Immature natural killer cell (primary cell): ENCODE data around the gene PRDX3. TPM values are rescaled to one million over a fixed set of nuclear protein-coding genes. Genes with fewer than 3 reads are reported as not detected.

Experiments
- DNase-seq, 3 donors: peaks; one replicate each; pipeline ENCODE4 v3.0.0; 2022; ENCODE audit warnings: mixed read lengths in 1 of 3
- H3K27ac Mint-ChIP-seq, 6 donors: one replicate each; pipeline ENCODE4 v1.8.0; 2020; ENCODE audit warnings: mixed read lengths in 6 of 6, mild to moderate bottlenecking in 5 of 6, inconsistent platforms in 4 of 6, moderate library complexity in 3 of 6
- H3K27me3 Mint-ChIP-seq, 3 donors: one replicate each; pipeline ENCODE4 v1.8.0; 2020 to 2021; ENCODE audit warnings: low read depth in 3 of 3, mild to moderate bottlenecking in 3 of 3, mixed read lengths in 3 of 3, moderate library complexity in 3 of 3, inconsistent platforms in 1 of 3
- H3K36me3 Mint-ChIP-seq, 3 donors: one replicate each; pipeline ENCODE4 v1.8.0; 2020; ENCODE audit warnings: mixed read lengths in 3 of 3, inconsistent platforms in 2 of 3, mild to moderate bottlenecking in 2 of 3
- H3K4me1 Mint-ChIP-seq, 2 donors: one replicate each; pipeline ENCODE4 v1.8.0; 2020; ENCODE audit warnings: inconsistent platforms in 2 of 2, mild to moderate bottlenecking in 2 of 2, mixed read lengths in 2 of 2, moderate library complexity in 1 of 2
- H3K4me3 Mint-ChIP-seq, 5 donors: one replicate each; pipeline ENCODE4 v1.8.0; 2020; ENCODE audit warnings: mild to moderate bottlenecking in 5 of 5, mixed read lengths in 5 of 5, inconsistent platforms in 3 of 5, moderate library complexity in 3 of 5
- H3K9me3 Mint-ChIP-seq, 6 donors: one replicate each; pipeline ENCODE4 v1.8.0; 2020; ENCODE audit warnings: mild to moderate bottlenecking in 6 of 6, mixed read lengths in 6 of 6, inconsistent platforms in 4 of 6, moderate library complexity in 3 of 6
- polyA plus RNA-seq, 3 donors: library from polyadenylated mRNA; unstranded; fragments of 300-500 nt; fragmentation: Illumina TruSeq; gene quantifications; one replicate each; pipeline ENCODE4 v1.2.3, GENCODE V29; 2021

PRDX3 gene
- polyA plus RNA-seq, 3 donors from 2014 or later: 61.6 to 99.8 (median 76.5) TPM

- Mint-ChIP-seq H3K27me3 (peaks cover 4 to 14% (median 4%) of the 10 kb centered on the region in 3 donors), H3K36me3 (no peaks in the 10 kb centered on the region), H3K4me1 (peaks cover 64 to 65% of the 10 kb centered on the region in 2 donors), H3K4me3 (peak overlapping the region; percentile 33 to 85 (median 75)), H3K9me3 (no peaks in the 10 kb centered on the region), H3K27ac (peak overlapping the region; percentile 89 to 97 (median 93))
- DNase-seq: no peak
Measured at GRCh38 chr10:119211176-119211575, 32.6 kb upstream of the PRDX3 start.

- peaks cover 69 to 70% of the 10 kb centered on the region in 2 donors for H3K4me1 Mint-ChIP-seq
- H3K27ac Mint-ChIP-seq: peak overlapping the region in 5 of 6 donors; percentile 7 to 94 (median 89)
- no peak for DNase-seq
- peaks cover 4 to 13% (median 4%) of the 10 kb centered on the region in 3 donors for H3K27me3 Mint-ChIP-seq
- no peaks in the 10 kb centered on the region for H3K36me3 Mint-ChIP-seq
- no peaks in the 10 kb centered on the region for H3K9me3 Mint-ChIP-seq
- peak overlapping the region in 1 of 5 donors; percentile 7 for H3K4me3 Mint-ChIP-seq
Measured at GRCh38 chr10:119210633-119211032, 32.0 kb upstream of the PRDX3 start.

- no peak for DNase-seq
- H3K27me3 Mint-ChIP-seq: peaks cover 4 to 13% (median 4%) of the 10 kb centered on the region in 3 donors
- H3K36me3 Mint-ChIP-seq: no peaks in the 10 kb centered on the region
- H3K4me1 Mint-ChIP-seq: peaks cover 69 to 70% of the 10 kb centered on the region in 2 donors
- H3K9me3 Mint-ChIP-seq: no peaks in the 10 kb centered on the region
- H3K27ac Mint-ChIP-seq: peak overlapping the region; percentile 72 to 97 (median 87)
- H3K4me3 Mint-ChIP-seq: peak overlapping the region; percentile 89 to 99 (median 96)
Measured at GRCh38 chr10:119209736-119210355, 31.2 kb upstream of the PRDX3 start.

- Mint-ChIP-seq H3K4me3 (peak overlapping the region; percentile 89 to 99 (median 96)), H3K4me1 (peaks cover 65 to 66% of the 10 kb centered on the region in 2 donors), H3K9me3 (no peaks in the 10 kb centered on the region), H3K27ac (peak overlapping the region; percentile 79 to 97 (median 87)), H3K36me3 (no peaks in the 10 kb centered on the region), H3K27me3 (peaks cover 4 to 15% (median 6%) of the 10 kb centered on the region in 3 donors)
- DNase-seq: peak; percentile 33 to 49 (median 39)
Measured at GRCh38 chr10:119209035-119209735, 30.6 kb upstream of the PRDX3 start.

GRCh38 chr10:119208553-119208940 lies 29.9 kb upstream of the PRDX3 start:
- no peaks in the 10 kb centered on the region for H3K36me3 Mint-ChIP-seq
- no peak for DNase-seq
- peaks cover 4 to 15% (median 7%) of the 10 kb centered on the region in 3 donors for H3K27me3 Mint-ChIP-seq
- no peaks in the 10 kb centered on the region for H3K9me3 Mint-ChIP-seq
- H3K4me1 Mint-ChIP-seq: peaks cover 58 to 59% of the 10 kb centered on the region in 2 donors
- peak overlapping the region; percentile 89 to 99 (median 96) for H3K4me3 Mint-ChIP-seq
- peak overlapping the region; percentile 79 to 97 (median 87) for H3K27ac Mint-ChIP-seq

GRCh38 chr10:119207713-119208552 lies 29.3 kb upstream of the PRDX3 start:
- Mint-ChIP-seq H3K9me3 (no peaks in the 10 kb centered on the region), H3K4me1 (peaks cover 54 to 56% of the 10 kb centered on the region in 2 donors), H3K27me3 (peaks cover 4 to 15% (median 8%) of the 10 kb centered on the region in 3 donors), H3K4me3 (peak overlapping the region; percentile 89 to 99 (median 96)), H3K36me3 (no peaks in the 10 kb centered on the region), H3K27ac (peak overlapping the region; percentile 79 to 97 (median 87))
- DNase-seq: peak in 2 of 3 donors; percentile 46 to 52

GRCh38 chr10:119207366-119207666 lies 28.7 kb upstream of the PRDX3 start, which contains the start of gene GRK5:
Gene GRK5 (plus strand): TSS chr10:119207571. CDS start chr10:119207918, 347 bp downstream.
- H3K4me3 Mint-ChIP-seq: peak within 1 kb of the TSS; percentile 90 to 99 (median 96)
- H3K4me1 Mint-ChIP-seq: peaks cover 48 to 50% of the 10 kb centered on the region in 2 donors
- H3K27me3 Mint-ChIP-seq: peaks cover 4 to 15% (median 8%) of the 10 kb centered on the region in 3 donors
- no peaks in the 10 kb centered on the region for H3K9me3 Mint-ChIP-seq
- H3K36me3 Mint-ChIP-seq: no peaks in the 10 kb centered on the region
- DNase-seq: peak; percentile 94 to 96 (median 95)
- H3K27ac Mint-ChIP-seq: peak within 1 kb of the TSS; percentile 91 to 99 (median 96)

GRCh38 chr10:119206603-119207365 lies 28.2 kb upstream of the PRDX3 start:
- H3K4me3 Mint-ChIP-seq: peak overlapping the region; percentile 90 to 97 (median 96)
- H3K9me3 Mint-ChIP-seq: no peaks in the 10 kb centered on the region
- H3K4me1 Mint-ChIP-seq: peaks cover 42 to 45% of the 10 kb centered on the region in 2 donors
- peak overlapping the region; percentile 91 to 99 (median 96) for H3K27ac Mint-ChIP-seq
- peaks cover 4 to 15% (median 8%) of the 10 kb centered on the region in 3 donors for H3K27me3 Mint-ChIP-seq
- peak; percentile 72 to 79 (median 78) for DNase-seq
- H3K36me3 Mint-ChIP-seq: no peaks in the 10 kb centered on the region

GRCh38 chr10:119205894-119206602 lies 27.4 kb upstream of the PRDX3 start:
- Mint-ChIP-seq H3K4me3 (peak overlapping the region; percentile 90 to 97 (median 95)), H3K27ac (peak overlapping the region; percentile 91 to 99 (median 96)), H3K27me3 (peaks cover 4 to 15% (median 11%) of the 10 kb centered on the region in 3 donors), H3K4me1 (peaks cover 35 to 37% of the 10 kb centered on the region in 2 donors), H3K36me3 (no peaks in the 10 kb centered on the region), H3K9me3 (no peaks in the 10 kb centered on the region)
- peak in 2 of 3 donors; percentile 36 to 47 for DNase-seq

GRCh38 chr10:119203006-119203405 lies 24.4 kb upstream of the PRDX3 start:
- Mint-ChIP-seq H3K27me3 (peaks cover 0 to 11% (median 6%) of the 10 kb centered on the region in 3 donors), H3K36me3 (no peaks in the 10 kb centered on the region), H3K4me3 (no peak overlapping the region), H3K9me3 (no peaks in the 10 kb centered on the region), H3K4me1 (peaks cover 20 to 28% of the 10 kb centered on the region in 2 donors), H3K27ac (peak overlapping the region in 1 of 6 donors; percentile 69)
- DNase-seq: no peak

- peaks cover 0 to 9% (median 4%) of the 10 kb centered on the region in 3 donors for H3K27me3 Mint-ChIP-seq
- peaks cover 20 to 26% of the 10 kb centered on the region in 2 donors for H3K4me1 Mint-ChIP-seq
- no peaks in the 10 kb centered on the region for H3K9me3 Mint-ChIP-seq
- no peak overlapping the region for H3K4me3 Mint-ChIP-seq
- no peak overlapping the region for H3K27ac Mint-ChIP-seq
- H3K36me3 Mint-ChIP-seq: no peaks in the 10 kb centered on the region
- DNase-seq: no peak
Measured at GRCh38 chr10:119201233-119201632, 22.6 kb upstream of the PRDX3 start.

GRCh38 chr10:119199231-119199992 lies 20.8 kb upstream of the PRDX3 start:
- peak; percentile 36 to 49 (median 48) for DNase-seq
- H3K27me3 Mint-ChIP-seq: peaks cover 0 to 7% (median 2%) of the 10 kb centered on the region in 3 donors
- H3K27ac Mint-ChIP-seq: no peak overlapping the region
- H3K4me3 Mint-ChIP-seq: no peak overlapping the region
- no peaks in the 10 kb centered on the region for H3K36me3 Mint-ChIP-seq
- no peaks in the 10 kb centered on the region for H3K9me3 Mint-ChIP-seq
- peaks cover 14 to 21% of the 10 kb centered on the region in 2 donors for H3K4me1 Mint-ChIP-seq
